Astrocyte (in vitro differentiated cells and primary cell): ENCODE results near the gene GRM5. TPM values are rescaled to one million over a fixed set of nuclear protein-coding genes. Genes with fewer than 3 reads are reported as not detected.

Source experiments
- DNase-seq: peaks from one replicate; pipeline ENCODE4 v3.0.0-alpha.2; 2010; ENCODE audit warnings: low read depth
- FAIRE-seq: peaks from 2 replicates; lab custom pipeline; 2011; peaks lifted over from hg19 to GRCh38; lab: Jason Lieb, UNC
- H2AFZ ChIP-seq: 2 replicates; pipeline ENCODE4 v1.6.0; 2012; ENCODE audit warnings: low read depth, low read length, inconsistent platforms
- H3K27ac ChIP-seq: 2 replicates; pipeline ENCODE4 v1.5.1; 2011; ENCODE audit warnings: low read depth, low read length, inconsistent platforms
- H3K27me3 ChIP-seq: 2 replicates; pipeline ENCODE4 v1.6.0; 2011; ENCODE audit warnings: low read length, inconsistent platforms; ENCODE audit not compliant: insufficient read depth
- H3K36me3 ChIP-seq: 2 replicates; pipeline ENCODE4 v1.5.1; 2011; ENCODE audit warnings: low read length, inconsistent platforms; ENCODE audit not compliant: insufficient read depth
- H3K4me1 ChIP-seq: 2 replicates; pipeline ENCODE4 v1.5.1; 2011; ENCODE audit warnings: low read length, inconsistent platforms; ENCODE audit not compliant: insufficient read depth
- H3K4me2 ChIP-seq: 2 replicates; pipeline ENCODE4 v1.6.0; 2012; ENCODE audit warnings: low read length, inconsistent platforms
- H3K4me3 ChIP-seq: 2 replicates; pipeline ENCODE4 v1.5.1; 2011; ENCODE audit warnings: low read depth, mild to moderate bottlenecking, low read length, inconsistent platforms; ENCODE audit not compliant: insufficient read depth
- H3K79me2 ChIP-seq: 2 replicates; pipeline ENCODE4 v1.6.0; 2012; ENCODE audit warnings: mild to moderate bottlenecking, low read length, inconsistent platforms; ENCODE audit not compliant: insufficient read depth
- H3K9ac ChIP-seq: 2 replicates; pipeline ENCODE4 v1.6.0; 2012; ENCODE audit warnings: mild to moderate bottlenecking, low read length, inconsistent platforms
- H3K9me3 ChIP-seq: 2 replicates; pipeline ENCODE4 v1.5.1; 2012; ENCODE audit warnings: low read depth, mild to moderate bottlenecking, low read length, inconsistent platforms; ENCODE audit not compliant: insufficient read depth
- H4K20me1 ChIP-seq: 2 replicates; pipeline ENCODE4 v1.6.0; 2012; ENCODE audit warnings: low read length, inconsistent platforms; ENCODE audit not compliant: insufficient read depth
- H3K27ac Mint-ChIP-seq: one replicate; pipeline ENCODE4 v1.8.0; 2021; ENCODE audit warnings: mild to moderate bottlenecking, mixed read lengths; ENCODE audit not compliant: unreplicated experiment
- H3K27me3 Mint-ChIP-seq: one replicate; pipeline ENCODE4 v1.8.0; 2021; ENCODE audit warnings: low read depth, mixed read lengths; ENCODE audit not compliant: unreplicated experiment
- H3K36me3 Mint-ChIP-seq: one replicate; pipeline ENCODE4 v1.8.0; 2021; ENCODE audit warnings: low read depth, mixed read lengths; ENCODE audit not compliant: unreplicated experiment
- H3K4me1 Mint-ChIP-seq: one replicate; pipeline ENCODE4 v1.8.0; 2021; ENCODE audit warnings: low read depth, mixed read lengths; ENCODE audit not compliant: unreplicated experiment
- H3K4me3 Mint-ChIP-seq: one replicate; pipeline ENCODE4 v1.8.0; 2021; ENCODE audit warnings: mild to moderate bottlenecking, moderate library complexity, mixed read lengths; ENCODE audit not compliant: unreplicated experiment
- H3K9me3 Mint-ChIP-seq: one replicate; pipeline ENCODE4 v1.8.0; 2021; ENCODE audit warnings: mild to moderate bottlenecking, mixed read lengths; ENCODE audit not compliant: unreplicated experiment
- EZH2 ChIP-seq: IDR thresholded peaks from 2 replicates; pipeline ENCODE4 v1.6.1; 2012; ENCODE audit warnings: mild to moderate bottlenecking, low read length, inconsistent platforms; ENCODE audit not compliant: insufficient read depth
- total RNA-seq: library from RNA; stranded (reverse); gene quantifications from 2 replicates; pipeline ENCODE4 v1.2.1, GENCODE V29; 2021
- TF ChIP-seq, protein P1 (sequence below): IDR thresholded peaks from 2 replicates; pipeline ENCODE4 v1.5.1; 2011; ENCODE audit warnings: low read depth, mild to moderate bottlenecking, inconsistent platforms, low read length, moderate library complexity; ENCODE audit not compliant: insufficient read depth

The GRM5 gene
- total RNA-seq, 1 donor from 2014 or later: 0.30 TPM

GRCh38 chr11:88626216-88626615 is 439.6 kb downstream of the GRM5 start:
- Histone ChIP-seq H2AFZ (no peak overlapping the region), H4K20me1 (no peaks in the 10 kb centered on the region), H3K4me3 (no peak overlapping the region), H3K4me1 (no peaks in the 10 kb centered on the region), H3K36me3 (no peaks in the 10 kb centered on the region), H3K9me3 (no peaks in the 10 kb centered on the region), H3K4me2 (no peak overlapping the region), H3K27me3 (no peaks in the 10 kb centered on the region), H3K9ac (no peak overlapping the region), H3K79me2 (no peaks in the 10 kb centered on the region), H3K27ac (no peak overlapping the region)
- Mint-ChIP-seq H3K4me1 (peaks cover 8% of the 10 kb centered on the region), H3K27ac (no peak overlapping the region), H3K4me3 (no peak overlapping the region), H3K9me3 (no peaks in the 10 kb centered on the region), H3K27me3 (no peaks in the 10 kb centered on the region), H3K36me3 (no peaks in the 10 kb centered on the region)
- TF ChIP-seq, protein P1, sequence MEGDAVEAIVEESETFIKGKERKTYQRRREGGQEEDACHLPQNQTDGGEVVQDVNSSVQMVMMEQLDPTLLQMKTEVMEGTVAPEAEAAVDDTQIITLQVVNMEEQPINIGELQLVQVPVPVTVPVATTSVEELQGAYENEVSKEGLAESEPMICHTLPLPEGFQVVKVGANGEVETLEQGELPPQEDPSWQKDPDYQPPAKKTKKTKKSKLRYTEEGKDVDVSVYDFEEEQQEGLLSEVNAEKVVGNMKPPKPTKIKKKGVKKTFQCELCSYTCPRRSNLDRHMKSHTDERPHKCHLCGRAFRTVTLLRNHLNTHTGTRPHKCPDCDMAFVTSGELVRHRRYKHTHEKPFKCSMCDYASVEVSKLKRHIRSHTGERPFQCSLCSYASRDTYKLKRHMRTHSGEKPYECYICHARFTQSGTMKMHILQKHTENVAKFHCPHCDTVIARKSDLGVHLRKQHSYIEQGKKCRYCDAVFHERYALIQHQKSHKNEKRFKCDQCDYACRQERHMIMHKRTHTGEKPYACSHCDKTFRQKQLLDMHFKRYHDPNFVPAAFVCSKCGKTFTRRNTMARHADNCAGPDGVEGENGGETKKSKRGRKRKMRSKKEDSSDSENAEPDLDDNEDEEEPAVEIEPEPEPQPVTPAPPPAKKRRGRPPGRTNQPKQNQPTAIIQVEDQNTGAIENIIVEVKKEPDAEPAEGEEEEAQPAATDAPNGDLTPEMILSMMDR: no peak
- no peak for TF ChIP-seq EZH2
- DNase-seq (peak; percentile 7), FAIRE-seq (no peak)

DNA sequence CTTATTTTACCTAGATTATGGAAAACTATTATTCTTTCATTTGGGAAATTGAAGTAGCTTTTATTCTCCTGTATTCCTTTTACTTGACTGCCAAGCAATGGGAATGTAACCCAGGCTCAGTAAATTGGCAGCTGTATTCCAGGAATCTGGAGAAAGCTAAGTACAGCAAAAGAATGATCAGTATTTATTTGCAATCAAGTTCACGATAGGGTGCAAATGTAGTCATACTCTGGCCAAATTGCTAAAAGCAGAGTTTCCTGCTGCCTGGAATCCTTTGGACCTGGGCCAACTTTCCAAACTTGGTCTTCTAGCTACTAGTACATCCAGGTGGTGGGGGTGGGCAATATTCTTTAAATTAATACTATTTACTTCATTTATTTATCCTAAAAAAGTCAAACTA is 442.3 kb downstream of the GRM5 start:
- DNase-seq (peak; percentile 43), FAIRE-seq (no peak)
- no peaks in the 10 kb centered on the region for H3K36me3 Mint-ChIP-seq
- Histone ChIP-seq H3K36me3 (no peaks in the 10 kb centered on the region), H3K4me2 (no peak overlapping the region), H2AFZ (no peak overlapping the region), H4K20me1 (no peaks in the 10 kb centered on the region), H3K9ac (no peak overlapping the region), H3K4me3 (no peak overlapping the region), H3K27ac (no peak overlapping the region), H3K27me3 (no peaks in the 10 kb centered on the region), H3K4me1 (no peaks in the 10 kb centered on the region), H3K79me2 (no peaks in the 10 kb centered on the region), H3K9me3 (no peaks in the 10 kb centered on the region)
- H3K9me3 Mint-ChIP-seq: no peaks in the 10 kb centered on the region
- no peak overlapping the region for H3K4me3 Mint-ChIP-seq
- TF ChIP-seq EZH2: no peak
- TF ChIP-seq, protein P1: no peak
- H3K27me3 Mint-ChIP-seq: no peaks in the 10 kb centered on the region
- peaks cover 2% of the 10 kb centered on the region for H3K4me1 Mint-ChIP-seq
- no peak overlapping the region for H3K27ac Mint-ChIP-seq

- H3K27me3 Mint-ChIP-seq: no peaks in the 10 kb centered on the region
- no peak overlapping the region for H3K4me3 Mint-ChIP-seq
- H3K36me3 ChIP-seq: no peaks in the 10 kb centered on the region
- H3K4me3 ChIP-seq: no peak overlapping the region
- no peak overlapping the region for H3K9ac ChIP-seq
- no peaks in the 10 kb centered on the region for H3K27me3 ChIP-seq
- H3K27ac ChIP-seq: no peak overlapping the region
- no peaks in the 10 kb centered on the region for H3K4me1 ChIP-seq
- no peak for FAIRE-seq
- no peaks in the 10 kb centered on the region for H3K79me2 ChIP-seq
- TF ChIP-seq EZH2: no peak
- TF ChIP-seq, protein P1: no peak
- DNase-seq: no peak
- H3K27ac Mint-ChIP-seq: no peak overlapping the region
- no peaks in the 10 kb centered on the region for H3K9me3 Mint-ChIP-seq
- no peak overlapping the region for H2AFZ ChIP-seq
- H3K4me1 Mint-ChIP-seq: no peaks in the 10 kb centered on the region
- H3K9me3 ChIP-seq: no peaks in the 10 kb centered on the region
- no peak overlapping the region for H3K4me2 ChIP-seq
- H3K36me3 Mint-ChIP-seq: no peaks in the 10 kb centered on the region
- H4K20me1 ChIP-seq: no peaks in the 10 kb centered on the region
Observed at GRCh38 chr11:88620568-88621130, 445.1 kb downstream of the GRM5 start.
